ENCODE measurements around the gene NCK1.

DNA sequence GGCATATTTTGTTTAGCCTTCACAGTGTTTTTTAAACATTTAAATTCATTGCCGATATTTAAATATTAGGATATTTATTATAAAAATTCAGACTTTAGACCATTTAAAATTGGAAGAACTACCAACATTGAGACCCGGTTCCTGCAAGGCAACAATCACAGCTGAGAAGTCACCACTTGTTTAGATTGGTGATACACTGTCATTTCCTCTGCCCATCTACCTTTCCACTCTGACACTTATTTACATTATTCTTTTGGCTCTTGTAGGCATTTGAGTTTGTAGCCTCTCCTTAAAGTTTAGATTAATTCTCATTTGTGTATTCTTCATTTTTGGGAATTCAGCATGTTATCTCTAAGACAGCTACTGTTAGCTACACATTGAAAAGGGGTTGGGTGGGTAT is 85.5 kb downstream of the NCK1 start:
- TF ChIP-seq CTCF (IDR thresholded peaks at IDR 0.05): no peak
- no peak for TF ChIP-seq POLR2A (IDR thresholded peaks at IDR 0.05)
